ENCODE results near the gene STIP1.

The STIP1 gene

GRCh38 chr11:64204464-64204989 is 18.6 kb downstream of the STIP1 start:
- Histone ChIP-seq H3K27ac (peak overlapping the region; percentile 2; the same call in 1 of the 2 replicates), H3K27me3 (ENCODE audit: insufficient read depth, low read depth) (no peaks in the 10 kb centered on the region), H3K4me1 (ENCODE audit: low read depth, poor library complexity, severe bottlenecking) (peaks cover 40% of the 10 kb centered on the region), H4K20me1 (ENCODE audit: insufficient read depth) (0 out of 2 replicates have a peak, but pooled peaks cover 6% of the 10 kb centered on the region), H3K4me3 (IDR thresholded peaks at IDR 0.05; ENCODE audit: insufficient read depth, low read depth, low read length) (no peak overlapping the region), H3K9ac (no peak overlapping the region), H3K36me3 (ENCODE audit: insufficient read depth) (peaks cover 18% of the 10 kb centered on the region; the same call in 1 of the 2 replicates), H3K79me2 (ENCODE audit: insufficient read depth, low read depth) (peaks cover 8% of the 10 kb centered on the region; the same call in 1 of the 2 replicates), H3K4me2 (no peak overlapping the region; the same call in 1 of the 2 replicates), H2AFZ (ENCODE audit: low read depth) (no peak overlapping the region)
- peak; percentile 73 for TF ChIP-seq CTCF (conservative IDR thresholded peaks at IDR 0.05; ENCODE audit: low read depth, low read length)

DNA sequence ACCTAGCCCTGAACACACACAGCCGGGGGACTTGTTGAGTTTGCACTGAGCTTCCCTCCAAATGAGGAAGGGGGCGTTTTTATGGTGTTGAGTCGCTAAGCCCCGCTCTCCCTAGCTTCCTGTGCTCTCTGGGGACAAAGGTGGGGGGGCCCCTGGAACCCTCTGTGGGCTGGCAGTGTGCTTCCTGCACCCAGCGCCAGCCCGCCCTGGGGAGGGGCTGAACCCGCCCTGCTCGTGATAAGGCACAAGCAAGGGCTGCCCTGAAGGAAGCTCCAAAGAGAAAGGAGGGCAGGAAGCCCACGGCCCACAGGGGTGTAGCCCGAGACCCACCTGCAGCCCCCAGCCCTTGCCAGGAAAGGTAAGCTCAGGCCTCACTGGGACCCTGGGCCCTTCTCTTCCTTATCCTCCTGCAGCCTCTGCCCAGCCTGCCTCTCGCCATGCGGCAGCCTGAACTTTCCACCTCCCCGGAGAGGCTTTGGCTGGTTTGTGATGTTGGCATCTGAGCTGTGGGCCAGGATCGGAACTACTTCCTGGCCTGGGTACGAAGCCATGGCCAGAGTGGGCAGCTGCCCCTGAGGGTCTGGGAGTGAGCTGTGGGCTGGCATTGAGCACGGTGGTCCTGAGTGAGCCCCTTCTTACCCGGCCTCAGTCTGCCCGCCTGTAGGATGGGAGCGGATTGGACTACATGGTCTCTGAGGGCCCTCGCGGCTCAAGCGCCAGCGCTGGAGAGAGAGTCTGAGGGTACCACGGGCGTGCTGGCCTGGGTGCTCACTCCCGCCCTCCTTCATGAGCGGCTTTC is 20.7 kb downstream of the STIP1 start, which contains the start of gene FERMT3:
FERMT3 (plus strand) TSS at position 265 of the 799 bp plus-strand sequence. CDS start 644 bp downstream, outside the sequence.
- H3K4me2 ChIP-seq: peak within 1 kb of the TSS; percentile 84
- peaks cover 3% of the 10 kb centered on the region; the same call in 1 of the 2 replicates for H3K79me2 ChIP-seq (ENCODE audit: insufficient read depth, low read depth)
- peaks cover 7% of the 10 kb centered on the region; the same call in 1 of the 2 replicates for H3K36me3 ChIP-seq (ENCODE audit: insufficient read depth)
- TF ChIP-seq CTCF (conservative IDR thresholded peaks at IDR 0.05; ENCODE audit: low read depth, low read length): no peak; the same call in 1 of the 2 replicates
- 0 out of 2 replicates have a peak, but pooled peaks cover 6% of the 10 kb centered on the region for H4K20me1 ChIP-seq (ENCODE audit: insufficient read depth)
- H3K4me1 ChIP-seq (ENCODE audit: low read depth, poor library complexity, severe bottlenecking): peaks cover 40% of the 10 kb centered on the region
- no peaks in the 10 kb centered on the region for H3K27me3 ChIP-seq (ENCODE audit: insufficient read depth, low read depth)
- no peak within 1 kb of the TSS for H3K4me3 ChIP-seq (IDR thresholded peaks at IDR 0.05; ENCODE audit: insufficient read depth, low read depth, low read length)
- peak within 1 kb of the TSS; percentile 58 for H3K27ac ChIP-seq
- H2AFZ ChIP-seq (ENCODE audit: low read depth): peak within 1 kb of the TSS; percentile 21; the same call in 1 of the 2 replicates
- H3K9ac ChIP-seq: peak within 1 kb of the TSS; percentile 71

- Histone ChIP-seq H3K36me3 (ENCODE audit: insufficient read depth) (no peaks in the 10 kb centered on the region; the same call in 1 of the 2 replicates), H3K4me1 (ENCODE audit: low read depth, poor library complexity, severe bottlenecking) (peaks cover 40% of the 10 kb centered on the region), H3K27me3 (ENCODE audit: insufficient read depth, low read depth) (no peaks in the 10 kb centered on the region), H3K4me3 (IDR thresholded peaks at IDR 0.05; ENCODE audit: insufficient read depth, low read depth, low read length) (no peak overlapping the region), H3K27ac (peak overlapping the region; percentile 58), H3K9ac (peak overlapping the region; percentile 71), H2AFZ (ENCODE audit: low read depth) (peak overlapping the region; percentile 21; the same call in 1 of the 2 replicates), H4K20me1 (ENCODE audit: insufficient read depth) (0 out of 2 replicates have a peak, but pooled peaks cover 6% of the 10 kb centered on the region), H3K79me2 (ENCODE audit: insufficient read depth, low read depth) (no peaks in the 10 kb centered on the region; the same call in 1 of the 2 replicates), H3K4me2 (peak overlapping the region; percentile 84)
- no peak for TF ChIP-seq CTCF (conservative IDR thresholded peaks at IDR 0.05; ENCODE audit: low read depth, low read length)
Observed at GRCh38 chr11:64207256-64208085, 21.5 kb downstream of the STIP1 start.
